Measurements from ENCODE around the gene CDH4. TPM values are rescaled to one million over a fixed set of nuclear protein-coding genes. Genes with fewer than 3 reads are reported as not detected.
A peak's percentile ranks its signal among the peaks of the same experiment; 100 is the strongest.

CDH4 gene
- total RNA-seq, 1 donor from 2014 or later, result 0.05 TPM

- ATAC-seq (ENCODE audit: poor library complexity) (no peak), DNase-seq (peak; percentile 4)
- intact Hi-C loops (cut with DNase I), result no loop called here
These were observed 627.6 kb downstream of the CDH4 start for GRCh38 chr20:61879694-61880093.

- no peak for ATAC-seq (ENCODE audit: poor library complexity)
- no peak for DNase-seq
- intact Hi-C loops (cut with DNase I), result no loop called here
These were observed 628.6 kb downstream of the CDH4 start for GRCh38 chr20:61880706-61881105.

GRCh38 chr20:61881416-61881815, 629.4 kb downstream of the CDH4 start:
- no peak for ATAC-seq (ENCODE audit: poor library complexity)
- DNase-seq, result peak; percentile 15
- intact Hi-C loops (cut with DNase I), result no loop called here

- DNase-seq, result no peak
- intact Hi-C loops (cut with DNase I), result no loop called here
These were observed 629.8 kb downstream of the CDH4 start for GRCh38 chr20:61881861-61882260.

GRCh38 chr20:61882716-61883615, 630.9 kb downstream of the CDH4 start:
- intact Hi-C loops (cut with DNase I), result no loop called here
- ATAC-seq (ENCODE audit: poor library complexity) (no peak), DNase-seq (peak; percentile 17)

More at GRCh38 chr20:61881861-61882260, 629.8 kb downstream of the CDH4 start:
- ATAC-seq (ENCODE audit: poor library complexity), result no peak

- intact Hi-C loops (cut with DNase I), result no loop called here
- DNase-seq (no peak), ATAC-seq (ENCODE audit: poor library complexity) (no peak)
These were observed 631.9 kb downstream of the CDH4 start for GRCh38 chr20:61883857-61884393.

GRCh38 chr20:61884571-61885389, 632.7 kb downstream of the CDH4 start:
- ATAC-seq (ENCODE audit: poor library complexity) (no peak), DNase-seq (no peak)
- intact Hi-C loops (cut with DNase I), result no loop called here

- no peak for ATAC-seq (ENCODE audit: poor library complexity)
- intact Hi-C loops (cut with DNase I), result no loop called here
- DNase-seq, result peak; percentile 34
These were observed 634.0 kb downstream of the CDH4 start for GRCh38 chr20:61885759-61886715.

GRCh38 chr20:61886721-61887595, 634.9 kb downstream of the CDH4 start:
- DNase-seq, result peak; percentile 41
- intact Hi-C loops (cut with DNase I), result no loop called here
- peak; percentile 53 for ATAC-seq (ENCODE audit: poor library complexity)

GRCh38 chr20:61887596-61888093, 635.6 kb downstream of the CDH4 start:
- no peak for ATAC-seq (ENCODE audit: poor library complexity)
- peak; percentile 24 for DNase-seq
- intact Hi-C loops (cut with DNase I), result no loop called here

- DNase-seq, result peak; percentile 34
- ATAC-seq (ENCODE audit: poor library complexity), result no peak
- intact Hi-C loops (cut with DNase I), result no loop called here
These were observed 636.2 kb downstream of the CDH4 start for GRCh38 chr20:61888101-61888865.

- DNase-seq (no peak), ATAC-seq (ENCODE audit: poor library complexity) (no peak)
- intact Hi-C loops (cut with DNase I), result no loop called here
These were observed 637.6 kb downstream of the CDH4 start for GRCh38 chr20:61889659-61890058.

GRCh38 chr20:61890210-61890609, 638.1 kb downstream of the CDH4 start:
- intact Hi-C loops (cut with DNase I), result no loop called here
- ATAC-seq (ENCODE audit: poor library complexity), result no peak
- no peak for DNase-seq

GRCh38 chr20:61891476-61891875, 639.4 kb downstream of the CDH4 start:
- DNase-seq (peak; percentile 6), ATAC-seq (ENCODE audit: poor library complexity) (no peak)
- intact Hi-C loops (cut with DNase I), result no loop called here

- DNase-seq (peak; percentile 17), ATAC-seq (ENCODE audit: poor library complexity) (no peak)
- intact Hi-C loops (cut with DNase I), result no loop called here
These were observed 640.0 kb downstream of the CDH4 start for GRCh38 chr20:61891916-61892649.

GRCh38 chr20:61895016-61895415, 643.0 kb downstream of the CDH4 start:
- intact Hi-C loops (cut with DNase I), result no loop called here
- DNase-seq (peak; percentile 32), ATAC-seq (ENCODE audit: poor library complexity) (no peak)
